Measurements from ENCODE around the gene TRIM6.

TRIM6 gene, protein sequence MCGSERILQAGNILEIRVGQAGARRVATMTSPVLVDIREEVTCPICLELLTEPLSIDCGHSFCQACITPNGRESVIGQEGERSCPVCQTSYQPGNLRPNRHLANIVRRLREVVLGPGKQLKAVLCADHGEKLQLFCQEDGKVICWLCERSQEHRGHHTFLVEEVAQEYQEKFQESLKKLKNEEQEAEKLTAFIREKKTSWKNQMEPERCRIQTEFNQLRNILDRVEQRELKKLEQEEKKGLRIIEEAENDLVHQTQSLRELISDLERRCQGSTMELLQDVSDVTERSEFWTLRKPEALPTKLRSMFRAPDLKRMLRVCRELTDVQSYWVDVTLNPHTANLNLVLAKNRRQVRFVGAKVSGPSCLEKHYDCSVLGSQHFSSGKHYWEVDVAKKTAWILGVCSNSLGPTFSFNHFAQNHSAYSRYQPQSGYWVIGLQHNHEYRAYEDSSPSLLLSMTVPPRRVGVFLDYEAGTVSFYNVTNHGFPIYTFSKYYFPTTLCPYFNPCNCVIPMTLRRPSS

DNA sequence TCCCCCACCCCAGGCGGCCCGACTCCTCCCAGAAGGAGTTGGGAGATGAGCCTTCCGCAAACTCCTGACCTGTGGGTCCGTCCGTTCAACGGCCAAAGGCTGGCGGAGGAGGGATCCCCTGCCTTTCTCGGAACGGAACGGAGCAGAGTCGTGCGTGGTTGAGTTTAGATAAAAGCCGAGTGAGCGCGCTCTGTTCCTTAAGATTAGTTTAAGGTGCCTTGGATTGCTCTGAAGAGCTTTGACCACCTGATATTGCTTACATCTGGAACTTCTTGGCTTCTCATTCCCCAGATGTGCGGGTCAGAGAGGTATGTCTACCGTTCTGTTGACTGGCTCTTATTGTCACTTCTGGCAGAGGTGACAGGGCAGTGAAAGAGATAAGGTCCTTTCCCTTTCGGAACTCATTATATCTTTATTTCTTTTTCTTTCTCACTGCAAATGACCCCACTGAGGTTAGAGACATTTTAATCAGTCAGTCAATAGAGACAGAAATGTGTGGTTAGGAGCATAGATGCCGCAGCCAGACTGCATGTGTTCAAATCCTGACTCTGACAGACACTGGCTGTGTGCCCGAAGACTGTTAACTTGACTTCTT is at the start of gene TRIM6:
Gene TRIM6, plus strand, starts transcription at position 31 of the 595 bp plus-strand sequence. Its CDS starts 261 bp downstream, at position 292.
- peak; percentile 59 for DNase-seq (ENCODE audit: low read depth)
- H3K4me3 ChIP-seq (ENCODE audit: low read depth, low read length), result peak within 1 kb of the TSS; percentile 57
- TF ChIP-seq, protein P1, sequence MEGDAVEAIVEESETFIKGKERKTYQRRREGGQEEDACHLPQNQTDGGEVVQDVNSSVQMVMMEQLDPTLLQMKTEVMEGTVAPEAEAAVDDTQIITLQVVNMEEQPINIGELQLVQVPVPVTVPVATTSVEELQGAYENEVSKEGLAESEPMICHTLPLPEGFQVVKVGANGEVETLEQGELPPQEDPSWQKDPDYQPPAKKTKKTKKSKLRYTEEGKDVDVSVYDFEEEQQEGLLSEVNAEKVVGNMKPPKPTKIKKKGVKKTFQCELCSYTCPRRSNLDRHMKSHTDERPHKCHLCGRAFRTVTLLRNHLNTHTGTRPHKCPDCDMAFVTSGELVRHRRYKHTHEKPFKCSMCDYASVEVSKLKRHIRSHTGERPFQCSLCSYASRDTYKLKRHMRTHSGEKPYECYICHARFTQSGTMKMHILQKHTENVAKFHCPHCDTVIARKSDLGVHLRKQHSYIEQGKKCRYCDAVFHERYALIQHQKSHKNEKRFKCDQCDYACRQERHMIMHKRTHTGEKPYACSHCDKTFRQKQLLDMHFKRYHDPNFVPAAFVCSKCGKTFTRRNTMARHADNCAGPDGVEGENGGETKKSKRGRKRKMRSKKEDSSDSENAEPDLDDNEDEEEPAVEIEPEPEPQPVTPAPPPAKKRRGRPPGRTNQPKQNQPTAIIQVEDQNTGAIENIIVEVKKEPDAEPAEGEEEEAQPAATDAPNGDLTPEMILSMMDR (conservative IDR thresholded peaks at IDR 0.05; ENCODE audit: low read depth, low read length), result no peak

DNA sequence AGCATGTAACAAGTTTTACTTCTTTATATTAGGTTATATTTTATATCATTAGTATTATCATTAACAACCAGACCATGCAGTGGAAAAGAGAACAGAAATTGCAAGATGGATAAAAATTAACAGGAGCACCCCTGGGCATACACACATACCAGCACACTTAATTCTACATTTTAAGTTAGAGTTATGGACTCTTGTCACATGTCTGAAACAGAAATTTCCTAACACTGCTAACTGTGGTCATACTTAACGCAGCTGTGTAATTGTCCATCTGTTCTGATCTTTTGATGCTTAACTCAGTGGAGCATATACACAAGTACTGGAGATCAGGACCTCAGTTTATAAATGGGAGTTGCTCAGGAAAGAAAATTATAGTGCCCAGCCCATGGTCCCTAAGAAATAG is 48.5 kb upstream of the TRIM6 start:
- DNase-seq (ENCODE audit: low read depth), result no peak
- TF ChIP-seq, protein P1 (conservative IDR thresholded peaks at IDR 0.05; ENCODE audit: low read depth, low read length), result no peak
- H3K4me3 ChIP-seq (ENCODE audit: low read depth, low read length), result no peak overlapping the region

DNA sequence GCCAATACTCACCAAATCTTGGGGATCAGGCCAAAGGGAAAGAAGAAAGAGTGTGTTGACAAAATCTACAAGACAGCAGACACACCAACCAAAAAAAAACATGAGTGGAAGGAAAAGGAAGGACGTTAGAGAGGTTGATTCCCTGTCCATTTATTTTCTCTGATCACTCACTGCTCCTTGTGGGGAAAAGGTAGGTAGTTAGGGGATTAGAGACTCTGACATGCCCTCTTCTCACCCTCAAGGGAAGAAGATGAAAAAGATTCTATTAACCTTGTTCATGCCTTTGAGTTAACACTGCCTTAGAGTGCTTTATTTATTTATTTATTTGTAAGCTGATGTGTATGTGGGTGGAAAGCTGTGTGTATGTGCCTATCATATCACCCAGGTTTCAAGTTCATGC is 48.0 kb upstream of the TRIM6 start, which contains the start of gene OR52H1:
Gene OR52H1, minus strand, starts transcription at position 101 of the 400 bp plus-strand sequence. CDS start 3,035 bp downstream, outside the sequence.
- DNase-seq (ENCODE audit: low read depth), result no peak
- TF ChIP-seq, protein P1 (conservative IDR thresholded peaks at IDR 0.05; ENCODE audit: low read depth, low read length), result no peak
- no peak within 1 kb of the TSS for H3K4me3 ChIP-seq (ENCODE audit: low read depth, low read length)

DNA sequence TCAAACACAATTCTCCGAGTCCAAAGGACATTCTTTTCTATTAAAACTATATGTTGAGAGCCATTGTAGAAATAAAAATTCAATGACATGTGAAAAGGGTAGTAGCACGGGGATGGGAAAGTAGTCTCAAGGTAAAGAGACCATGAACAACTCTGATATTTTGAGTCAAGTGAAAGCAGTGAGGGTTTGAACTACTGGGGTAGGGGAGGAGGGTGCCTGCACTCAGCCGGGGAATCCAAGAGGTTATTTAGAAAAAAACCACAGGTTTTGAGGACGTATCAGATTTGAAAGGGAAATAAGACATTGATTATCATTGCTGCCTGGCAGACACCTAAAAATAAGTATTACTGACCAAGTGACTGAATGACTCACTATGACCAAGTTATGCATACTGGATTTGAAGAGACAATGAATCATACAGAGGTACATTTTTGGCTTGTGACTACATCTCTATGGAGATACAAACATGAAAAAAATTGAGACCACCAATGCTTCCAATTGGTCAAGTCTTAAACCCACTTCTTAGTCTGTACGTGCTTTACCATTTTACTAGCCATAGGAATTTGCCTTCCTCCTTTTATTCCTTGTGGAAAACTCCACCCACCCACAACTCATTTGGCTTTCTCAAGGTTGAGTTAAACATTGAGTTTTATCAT is 45.9 kb upstream of the TRIM6 start:
- no peak overlapping the region for H3K4me3 ChIP-seq (ENCODE audit: low read depth, low read length)
- TF ChIP-seq, protein P1 (conservative IDR thresholded peaks at IDR 0.05; ENCODE audit: low read depth, low read length), result no peak
- peak; percentile 71 for DNase-seq (ENCODE audit: low read depth)

DNA sequence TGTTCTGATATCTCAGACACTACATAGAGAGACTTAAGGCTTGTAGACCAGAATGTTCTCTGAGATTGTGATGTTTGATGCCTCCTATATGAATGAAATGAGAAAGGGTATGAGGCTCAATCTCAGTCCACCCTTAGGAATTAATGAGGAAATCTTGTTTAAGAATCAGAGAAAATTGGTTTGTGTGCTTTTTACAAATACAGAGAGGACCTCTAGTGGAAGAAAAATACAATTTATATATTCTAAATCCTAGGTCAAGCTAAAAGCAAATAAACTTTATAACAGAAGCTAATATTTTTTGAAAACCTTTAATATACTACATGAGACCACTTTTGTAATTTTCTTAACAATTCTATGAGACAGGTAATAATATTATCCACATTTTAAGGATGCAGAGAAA is 43.1 kb upstream of the TRIM6 start:
- DNase-seq (ENCODE audit: low read depth), result peak; percentile 15
- TF ChIP-seq, protein P1 (conservative IDR thresholded peaks at IDR 0.05; ENCODE audit: low read depth, low read length), result peak; percentile 26

DNA sequence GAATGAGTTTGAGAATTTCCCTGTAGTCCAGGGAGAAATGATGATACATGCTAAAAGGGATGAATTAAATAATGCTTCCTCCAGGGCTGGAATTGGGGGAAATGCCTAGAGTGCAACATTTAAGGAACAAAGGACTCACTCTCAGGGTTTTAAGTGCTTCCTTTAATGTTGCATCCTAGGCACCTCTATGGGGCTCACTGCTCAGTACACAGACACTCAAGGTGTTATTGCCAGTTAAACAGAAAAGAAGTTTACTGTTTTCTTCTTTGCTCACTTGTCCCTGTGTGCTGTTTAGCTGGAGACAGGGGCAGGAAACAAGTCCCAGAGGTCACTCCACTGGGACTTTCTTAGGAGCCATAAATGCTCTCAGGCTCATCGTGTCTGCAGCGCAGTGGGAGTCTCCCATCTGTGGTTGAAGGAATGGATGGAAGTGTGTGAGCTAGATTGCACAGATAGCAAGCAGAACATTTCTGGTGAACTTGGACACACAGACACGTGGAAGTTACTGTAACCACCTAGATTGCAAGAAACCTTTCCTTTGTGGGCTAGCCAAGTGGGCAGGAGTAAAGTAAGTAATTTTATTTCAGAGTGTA is 39.7 kb upstream of the TRIM6 start:
- DNase-seq (ENCODE audit: low read depth), result no peak
- no peak overlapping the region for H3K4me3 ChIP-seq (ENCODE audit: low read depth, low read length)
- TF ChIP-seq, protein P1 (conservative IDR thresholded peaks at IDR 0.05; ENCODE audit: low read depth, low read length), result no peak

More for the DNA sequence above, 43.1 kb upstream of the TRIM6 start:
- H3K4me3 ChIP-seq (ENCODE audit: low read depth, low read length), result no peak overlapping the region

Data from choroid plexus epithelial cell (primary cell).